ENCODE measurements around the gene SLC14A1. TPM values are rescaled to one million over a fixed set of nuclear protein-coding genes. Genes with fewer than 3 reads are reported as not detected.
A peak's percentile ranks its signal among the peaks of the same experiment; 100 is the strongest.

The SLC14A1 gene
- total RNA-seq, 4 donors from 2014 or later: 0.59 to 15.7 (median 4.6) TPM

DNA sequence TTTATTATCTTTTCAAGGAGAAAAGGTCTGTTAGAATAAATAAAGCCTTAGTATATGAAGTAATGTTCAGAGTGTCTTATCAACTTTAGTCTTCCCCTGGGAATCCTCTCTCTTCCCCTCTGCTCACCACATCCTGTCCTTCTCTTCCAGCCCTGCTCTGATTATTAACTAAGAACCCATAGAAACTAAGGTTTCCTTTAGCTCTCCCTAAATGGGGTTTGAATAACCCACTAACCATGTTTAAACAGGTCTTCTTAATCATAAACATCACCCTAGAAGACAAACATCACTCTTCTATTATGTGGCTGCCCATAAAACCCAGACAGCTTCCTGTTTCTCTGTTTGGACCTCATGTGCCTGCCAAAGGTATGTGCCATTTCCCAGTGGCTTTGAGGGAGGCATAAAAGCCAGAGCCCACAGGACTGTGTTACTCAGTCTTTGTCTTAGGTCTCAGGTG is 50.1 kb downstream of the SLC14A1 start:
- no peak for DNase-seq (ENCODE audit: low spot score in 2 of 2)
- intact Hi-C loops (cut with DNase I; ENCODE audit: low total_unique reads): no loop called here
- no peak for TF ChIP-seq POLR2A (IDR thresholded peaks at IDR 0.05)
- TF ChIP-seq, protein P1, sequence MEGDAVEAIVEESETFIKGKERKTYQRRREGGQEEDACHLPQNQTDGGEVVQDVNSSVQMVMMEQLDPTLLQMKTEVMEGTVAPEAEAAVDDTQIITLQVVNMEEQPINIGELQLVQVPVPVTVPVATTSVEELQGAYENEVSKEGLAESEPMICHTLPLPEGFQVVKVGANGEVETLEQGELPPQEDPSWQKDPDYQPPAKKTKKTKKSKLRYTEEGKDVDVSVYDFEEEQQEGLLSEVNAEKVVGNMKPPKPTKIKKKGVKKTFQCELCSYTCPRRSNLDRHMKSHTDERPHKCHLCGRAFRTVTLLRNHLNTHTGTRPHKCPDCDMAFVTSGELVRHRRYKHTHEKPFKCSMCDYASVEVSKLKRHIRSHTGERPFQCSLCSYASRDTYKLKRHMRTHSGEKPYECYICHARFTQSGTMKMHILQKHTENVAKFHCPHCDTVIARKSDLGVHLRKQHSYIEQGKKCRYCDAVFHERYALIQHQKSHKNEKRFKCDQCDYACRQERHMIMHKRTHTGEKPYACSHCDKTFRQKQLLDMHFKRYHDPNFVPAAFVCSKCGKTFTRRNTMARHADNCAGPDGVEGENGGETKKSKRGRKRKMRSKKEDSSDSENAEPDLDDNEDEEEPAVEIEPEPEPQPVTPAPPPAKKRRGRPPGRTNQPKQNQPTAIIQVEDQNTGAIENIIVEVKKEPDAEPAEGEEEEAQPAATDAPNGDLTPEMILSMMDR (IDR thresholded peaks at IDR 0.05): no peak
- H3K4me3 ChIP-seq (ENCODE audit: low read depth, poor library complexity, severe bottlenecking): no peak overlapping the region

DNA sequence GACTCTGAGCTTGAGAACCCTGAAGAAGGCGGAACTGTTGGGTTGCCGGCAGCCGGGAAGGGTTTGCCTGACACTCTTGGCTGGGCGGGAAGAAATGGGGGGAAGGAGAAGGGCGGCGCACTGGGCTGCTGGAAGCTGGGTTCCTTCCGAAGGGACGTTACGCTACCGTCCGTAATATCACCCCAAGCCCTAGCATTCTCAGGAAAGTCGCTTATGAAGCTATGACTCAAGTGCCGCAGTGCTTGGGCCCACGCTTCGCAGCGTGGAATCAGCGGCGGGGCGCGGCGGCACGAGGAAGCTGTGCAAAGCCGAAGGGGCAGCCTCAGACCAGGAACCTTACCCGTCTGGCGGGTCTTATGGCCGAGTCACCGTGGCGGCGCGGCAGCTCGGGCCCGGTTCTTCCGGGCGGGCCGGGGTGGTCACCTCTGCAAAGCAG is 51.3 kb downstream of the SLC14A1 start:
- H3K4me3 ChIP-seq (ENCODE audit: low read depth, poor library complexity, severe bottlenecking): peak overlapping the region; percentile 50
- intact Hi-C loops (cut with DNase I; ENCODE audit: low total_unique reads): no loop called here
- DNase-seq (ENCODE audit: low spot score in 2 of 2): peak; percentile 65 to 94
- WGBS, 2 donors: 0% methylated on average over 23 to 28 of the region's 35 CpGs
- TF ChIP-seq POLR2A (IDR thresholded peaks at IDR 0.05): no peak

DNA sequence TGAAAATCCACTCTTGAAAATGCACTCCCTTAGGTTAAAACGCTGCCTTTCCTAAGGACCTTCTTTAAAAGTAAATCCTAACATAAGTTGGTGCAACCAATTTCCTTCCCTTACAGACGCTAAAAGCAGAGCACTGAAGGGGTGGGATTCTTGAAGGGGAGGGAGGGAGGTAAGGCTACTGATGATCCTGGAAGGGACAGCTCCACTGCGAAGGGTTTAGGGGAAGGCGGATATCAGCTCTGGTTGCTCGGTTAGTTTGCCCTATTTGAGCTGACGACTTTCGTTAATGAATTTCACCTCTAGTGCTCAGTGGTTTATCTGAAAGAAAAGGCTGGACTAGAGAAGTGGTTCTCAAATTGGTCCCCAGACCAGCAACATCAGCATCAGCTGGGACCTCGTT is 51.8 kb downstream of the SLC14A1 start:
- no peak for DNase-seq (ENCODE audit: low spot score in 2 of 2)
- peak overlapping the region; percentile 50 for H3K4me3 ChIP-seq (ENCODE audit: low read depth, poor library complexity, severe bottlenecking)
- intact Hi-C loops (cut with DNase I; ENCODE audit: low total_unique reads): no loop called here
- TF ChIP-seq, protein P1 (IDR thresholded peaks at IDR 0.05): no peak
- TF ChIP-seq POLR2A (IDR thresholded peaks at IDR 0.05): no peak
- 37 to 42% methylated on average over 8 of the region's 8 CpGs for WGBS, 2 donors

DNA sequence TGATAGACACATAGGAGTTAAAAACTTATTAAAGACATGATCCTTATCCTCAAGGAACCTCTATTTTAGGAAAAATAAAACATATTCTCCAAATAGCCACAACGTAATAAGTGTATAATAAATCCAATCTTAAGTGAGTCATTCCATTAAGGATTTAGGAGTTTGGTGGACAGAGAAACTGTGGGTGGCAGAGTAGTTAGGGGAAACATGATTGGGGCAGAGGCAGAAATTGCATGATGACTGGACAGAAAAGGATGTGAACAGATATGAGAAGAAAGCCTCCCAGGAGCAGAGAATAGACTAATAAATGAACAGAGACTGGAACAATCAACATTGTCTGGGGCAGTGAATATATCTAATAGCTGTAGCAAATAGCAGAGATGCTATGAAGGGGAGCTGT is 53.4 kb downstream of the SLC14A1 start:
- 59 to 75% methylated on average over 1 of the region's 1 CpG for WGBS, 2 donors
- H3K4me3 ChIP-seq (ENCODE audit: low read depth, poor library complexity, severe bottlenecking): no peak overlapping the region
- no peak for DNase-seq (ENCODE audit: low spot score in 2 of 2)
- TF ChIP-seq, protein P1 (IDR thresholded peaks at IDR 0.05): no peak
- no peak for TF ChIP-seq POLR2A (IDR thresholded peaks at IDR 0.05)
- intact Hi-C loops (cut with DNase I; ENCODE audit: low total_unique reads): no loop called here

DNA sequence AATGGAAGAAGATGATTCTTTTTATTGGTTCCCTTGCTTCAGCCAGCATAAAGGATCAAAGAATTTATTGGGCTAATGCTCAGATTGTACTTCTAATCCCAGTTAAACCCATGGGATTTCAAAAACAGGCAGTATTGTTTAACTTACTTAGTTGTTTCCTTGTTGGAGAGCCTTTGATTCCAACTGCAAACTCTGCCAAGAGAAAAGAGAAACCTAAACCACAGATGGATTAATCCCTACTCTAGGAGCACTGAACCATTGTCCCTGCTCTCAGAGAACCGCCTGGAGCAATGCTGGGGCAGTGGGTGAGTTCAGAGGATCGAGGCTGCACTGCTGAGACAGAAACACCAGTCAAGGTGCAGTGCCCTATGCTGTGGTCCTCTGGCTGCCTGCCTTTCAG is 56.6 kb downstream of the SLC14A1 start:
- DNase-seq (ENCODE audit: low spot score in 2 of 2): no peak
- no peak overlapping the region for H3K4me3 ChIP-seq (ENCODE audit: low read depth, poor library complexity, severe bottlenecking)
- intact Hi-C loops (cut with DNase I; ENCODE audit: low total_unique reads): no loop called here
- TF ChIP-seq, protein P1 (IDR thresholded peaks at IDR 0.05): no peak
- no peak for TF ChIP-seq POLR2A (IDR thresholded peaks at IDR 0.05)
- 38 to 46% methylated on average over 2 of the region's 2 CpGs for WGBS, 2 donors

DNA sequence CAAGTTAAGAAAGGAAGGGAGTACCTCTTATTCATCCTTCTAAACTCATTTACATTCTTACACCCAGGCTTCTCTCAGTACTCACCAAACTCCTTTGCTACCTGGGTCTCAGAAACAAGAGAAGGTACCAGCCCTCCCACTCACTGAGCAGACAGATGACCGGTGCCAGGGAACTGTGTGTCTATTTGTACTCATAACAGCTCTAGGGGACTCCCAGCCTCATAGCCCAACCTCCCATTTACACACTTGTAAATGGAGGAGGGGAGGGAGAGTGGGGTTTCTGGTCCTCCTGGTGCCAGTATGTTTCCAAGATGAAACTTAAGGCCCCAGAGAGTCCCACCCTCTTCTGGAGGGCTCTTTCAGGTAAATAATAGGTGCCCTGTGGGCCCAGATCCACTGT is 58.7 kb downstream of the SLC14A1 start:
- H3K4me3 ChIP-seq (ENCODE audit: low read depth, poor library complexity, severe bottlenecking): no peak overlapping the region
- TF ChIP-seq, protein P1 (IDR thresholded peaks at IDR 0.05): no peak
- TF ChIP-seq POLR2A (IDR thresholded peaks at IDR 0.05): no peak
- 57 to 70% methylated on average over 1 of the region's 1 CpG for WGBS, 2 donors
- DNase-seq (ENCODE audit: low spot score in 2 of 2): no peak
- intact Hi-C loops (cut with DNase I; ENCODE audit: low total_unique reads): no loop called here
